ENCODE measurements around the gene GPR17. TPM values are rescaled to one million over a fixed set of nuclear protein-coding genes. Genes with fewer than 3 reads are reported as not detected.

GPR17 gene
- total and polyA plus RNA-seq, 4 donors, result 0.03 to 0.14 (median 0.07) TPM; not detected in 1

GRCh38 chr2:127622561-127623387 lies 23.2 kb upstream of the GPR17 start:
- Histone ChIP-seq H3K36me3 (ENCODE audit: control insufficient read depth in 4 of 4, insufficient read depth in 3 of 4, low read depth in 1 of 4, low read length in 3 of 4) (no peaks in the 10 kb centered on the region), H3K27me3 (ENCODE audit: control insufficient read depth in 4 of 4, insufficient read depth in 4 of 4, low read length in 3 of 4) (no peaks in the 10 kb centered on the region)

GRCh38 chr2:127623388-127624319 lies 22.3 kb upstream of the GPR17 start:
- no peak for TF ChIP-seq SP1 (IDR thresholded peaks at IDR 0.05)
- no peak for TF ChIP-seq YY1 (IDR thresholded peaks at IDR 0.05)
- WGBS, result 93% methylated on average over 38 of the region's 38 CpGs
- H3K36me3 ChIP-seq (ENCODE audit: control insufficient read depth in 4 of 4, insufficient read depth in 3 of 4, low read depth in 1 of 4, low read length in 3 of 4), result no peaks in the 10 kb centered on the region
- no peaks in the 10 kb centered on the region for H3K4me1 ChIP-seq (ENCODE audit: control insufficient read depth in 4 of 4, insufficient read depth in 4 of 4, low read length in 3 of 4)
- H3K27ac ChIP-seq (ENCODE audit: low read depth in 1 of 2, low read length in 2 of 2), result no peak overlapping the region
- H3K9me3 ChIP-seq (ENCODE audit: control insufficient read depth in 4 of 4, low read length in 3 of 4), result no peaks in the 10 kb centered on the region
- no peak for DNase-seq (ENCODE audit: low spot score)
- no peaks in the 10 kb centered on the region for H3K27me3 ChIP-seq (ENCODE audit: control insufficient read depth in 4 of 4, insufficient read depth in 4 of 4, low read length in 3 of 4)
- no peak overlapping the region for H3K9ac ChIP-seq (ENCODE audit: low read depth in 1 of 2, low read length in 2 of 2)
- H3K4me3 ChIP-seq (ENCODE audit: low read depth in 1 of 3, low read length in 3 of 3), result no peak overlapping the region

More at GRCh38 chr2:127622561-127623387, 23.2 kb upstream of the GPR17 start:
- Histone ChIP-seq H3K4me1 (ENCODE audit: control insufficient read depth in 4 of 4, insufficient read depth in 4 of 4, low read length in 3 of 4) (no peaks in the 10 kb centered on the region), H3K27ac (ENCODE audit: low read depth in 1 of 2, low read length in 2 of 2) (no peak overlapping the region), H3K9ac (ENCODE audit: low read depth in 1 of 2, low read length in 2 of 2) (no peak overlapping the region), H3K4me3 (ENCODE audit: low read depth in 1 of 3, low read length in 3 of 3) (no peak overlapping the region), H3K9me3 (ENCODE audit: control insufficient read depth in 4 of 4, low read length in 3 of 4) (no peaks in the 10 kb centered on the region)
- DNase-seq (ENCODE audit: low spot score), result no peak
- 91% methylated on average over 21 of the region's 21 CpGs for WGBS
- no peak for TF ChIP-seq NR2F2 (IDR thresholded peaks at IDR 0.05)
- no peak for TF ChIP-seq CTCF (IDR thresholded peaks at IDR 0.05; ENCODE audit: low read depth, low read length, missing input control)
- no peak for TF ChIP-seq YY1 (IDR thresholded peaks at IDR 0.05)
- TF ChIP-seq HNF4G (IDR thresholded peaks at IDR 0.05), result no peak

GRCh38 chr2:127624320-127624755 lies 21.6 kb upstream of the GPR17 start:
- 95% methylated on average over 5 of the region's 5 CpGs for whole genome bisulfite sequencing
- Histone ChIP-seq H3K27me3 (ENCODE audit: control insufficient read depth in 4 of 4, insufficient read depth in 4 of 4, low read length in 3 of 4) (no peaks in the 10 kb centered on the region), H3K36me3 (ENCODE audit: control insufficient read depth in 4 of 4, insufficient read depth in 3 of 4, low read depth in 1 of 4, low read length in 3 of 4) (no peaks in the 10 kb centered on the region)

More at GRCh38 chr2:127624320-127624755, 21.6 kb upstream of the GPR17 start:
- Histone ChIP-seq H3K27ac (ENCODE audit: low read depth in 1 of 2, low read length in 2 of 2) (no peak overlapping the region), H3K9me3 (ENCODE audit: control insufficient read depth in 4 of 4, low read length in 3 of 4) (no peaks in the 10 kb centered on the region), H3K9ac (ENCODE audit: low read depth in 1 of 2, low read length in 2 of 2) (no peak overlapping the region), H3K4me1 (ENCODE audit: control insufficient read depth in 4 of 4, insufficient read depth in 4 of 4, low read length in 3 of 4) (no peaks in the 10 kb centered on the region), H3K4me3 (ENCODE audit: low read depth in 1 of 3, low read length in 3 of 3) (no peak overlapping the region)
- DNase-seq (ENCODE audit: low spot score), result no peak
- TF ChIP-seq JUND (IDR thresholded peaks at IDR 0.05) (no peak), ATF3 (IDR thresholded peaks at IDR 0.05) (no peak), HNF4A (conservative IDR thresholded peaks at IDR 0.05) (no peak), RXRA (IDR thresholded peaks at IDR 0.05) (no peak), SP1 (IDR thresholded peaks at IDR 0.05) (no peak), CTCF (IDR thresholded peaks at IDR 0.05; ENCODE audit: low read depth, low read length, missing input control) (no peak), EGR1 (IDR thresholded peaks at IDR 0.05; ENCODE audit: low read depth in 2 of 2) (no peak), FOXA1 (IDR thresholded peaks at IDR 0.05) (no peak), TAF1 (conservative IDR thresholded peaks at IDR 0.05) (no peak), NR2F2 (IDR thresholded peaks at IDR 0.05) (no peak)
- TF ChIP-seq, protein P1, sequence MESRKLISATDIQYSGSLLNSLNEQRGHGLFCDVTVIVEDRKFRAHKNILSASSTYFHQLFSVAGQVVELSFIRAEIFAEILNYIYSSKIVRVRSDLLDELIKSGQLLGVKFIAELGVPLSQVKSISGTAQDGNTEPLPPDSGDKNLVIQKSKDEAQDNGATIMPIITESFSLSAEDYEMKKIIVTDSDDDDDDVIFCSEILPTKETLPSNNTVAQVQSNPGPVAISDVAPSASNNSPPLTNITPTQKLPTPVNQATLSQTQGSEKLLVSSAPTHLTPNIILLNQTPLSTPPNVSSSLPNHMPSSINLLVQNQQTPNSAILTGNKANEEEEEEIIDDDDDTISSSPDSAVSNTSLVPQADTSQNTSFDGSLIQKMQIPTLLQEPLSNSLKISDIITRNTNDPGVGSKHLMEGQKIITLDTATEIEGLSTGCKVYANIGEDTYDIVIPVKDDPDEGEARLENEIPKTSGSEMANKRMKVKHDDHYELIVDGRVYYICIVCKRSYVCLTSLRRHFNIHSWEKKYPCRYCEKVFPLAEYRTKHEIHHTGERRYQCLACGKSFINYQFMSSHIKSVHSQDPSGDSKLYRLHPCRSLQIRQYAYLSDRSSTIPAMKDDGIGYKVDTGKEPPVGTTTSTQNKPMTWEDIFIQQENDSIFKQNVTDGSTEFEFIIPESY (IDR thresholded peaks at IDR 0.05), result no peak
- TF ChIP-seq, protein P2, sequence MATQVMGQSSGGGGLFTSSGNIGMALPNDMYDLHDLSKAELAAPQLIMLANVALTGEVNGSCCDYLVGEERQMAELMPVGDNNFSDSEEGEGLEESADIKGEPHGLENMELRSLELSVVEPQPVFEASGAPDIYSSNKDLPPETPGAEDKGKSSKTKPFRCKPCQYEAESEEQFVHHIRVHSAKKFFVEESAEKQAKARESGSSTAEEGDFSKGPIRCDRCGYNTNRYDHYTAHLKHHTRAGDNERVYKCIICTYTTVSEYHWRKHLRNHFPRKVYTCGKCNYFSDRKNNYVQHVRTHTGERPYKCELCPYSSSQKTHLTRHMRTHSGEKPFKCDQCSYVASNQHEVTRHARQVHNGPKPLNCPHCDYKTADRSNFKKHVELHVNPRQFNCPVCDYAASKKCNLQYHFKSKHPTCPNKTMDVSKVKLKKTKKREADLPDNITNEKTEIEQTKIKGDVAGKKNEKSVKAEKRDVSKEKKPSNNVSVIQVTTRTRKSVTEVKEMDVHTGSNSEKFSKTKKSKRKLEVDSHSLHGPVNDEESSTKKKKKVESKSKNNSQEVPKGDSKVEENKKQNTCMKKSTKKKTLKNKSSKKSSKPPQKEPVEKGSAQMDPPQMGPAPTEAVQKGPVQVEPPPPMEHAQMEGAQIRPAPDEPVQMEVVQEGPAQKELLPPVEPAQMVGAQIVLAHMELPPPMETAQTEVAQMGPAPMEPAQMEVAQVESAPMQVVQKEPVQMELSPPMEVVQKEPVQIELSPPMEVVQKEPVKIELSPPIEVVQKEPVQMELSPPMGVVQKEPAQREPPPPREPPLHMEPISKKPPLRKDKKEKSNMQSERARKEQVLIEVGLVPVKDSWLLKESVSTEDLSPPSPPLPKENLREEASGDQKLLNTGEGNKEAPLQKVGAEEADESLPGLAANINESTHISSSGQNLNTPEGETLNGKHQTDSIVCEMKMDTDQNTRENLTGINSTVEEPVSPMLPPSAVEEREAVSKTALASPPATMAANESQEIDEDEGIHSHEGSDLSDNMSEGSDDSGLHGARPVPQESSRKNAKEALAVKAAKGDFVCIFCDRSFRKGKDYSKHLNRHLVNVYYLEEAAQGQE (IDR thresholded peaks at IDR 0.05), result no peak

Data from liver (tissue), 9 donors.